GM08714 (cell line): ENCODE data around the gene PIBF1.
A peak's percentile ranks its signal among the peaks of the same experiment; 100 is the strongest.

Source experiments
- H3K4me3 ChIP-seq: fragments of 200-500 bp; sonication (Bioruptor generic); 2 replicates; pipeline ENCODE4 v1.5.1; 2014; ENCODE audit warnings: mild to moderate bottlenecking, low read length, inconsistent platforms
- ZNF274 ChIP-seq: IDR thresholded peaks from 2 replicates; pipeline ENCODE4 v1.6.1; 2012; ENCODE audit warnings: mild to moderate bottlenecking, low read depth, low read length

The PIBF1 gene

GRCh38 chr13:73054712-73055111, 272.8 kb downstream of the PIBF1 start:
- no peak overlapping the region for H3K4me3 ChIP-seq
- TF ChIP-seq ZNF274 = no peak

GRCh38 chr13:73055813-73056564, 274.1 kb downstream of the PIBF1 start:
- no peak overlapping the region for H3K4me3 ChIP-seq
- TF ChIP-seq ZNF274 = no peak

- no peak overlapping the region for H3K4me3 ChIP-seq
- TF ChIP-seq ZNF274 = no peak
Measured at GRCh38 chr13:73056565-73056962, 274.6 kb downstream of the PIBF1 start.

GRCh38 chr13:73057284-73058063, 275.5 kb downstream of the PIBF1 start:
- TF ChIP-seq ZNF274 = no peak
- H3K4me3 ChIP-seq = no peak overlapping the region

GRCh38 chr13:73058064-73058313, 276.1 kb downstream of the PIBF1 start:
- TF ChIP-seq ZNF274 = no peak
- H3K4me3 ChIP-seq = no peak overlapping the region

- no peak for TF ChIP-seq ZNF274
- H3K4me3 ChIP-seq = peak overlapping the region; percentile 47; the same call in 1 of the 2 replicates
Measured at GRCh38 chr13:73058432-73058735, 276.5 kb downstream of the PIBF1 start.

GRCh38 chr13:73058736-73059459, 277.0 kb downstream of the PIBF1 start, which contains the start of gene KLF5:
KLF5 (plus strand) TSS chr13:73059005; CDS start chr13:73059328, 323 bp downstream.
- TF ChIP-seq ZNF274 = no peak
- H3K4me3 ChIP-seq = peak within 1 kb of the TSS; percentile 83

GRCh38 chr13:73059460-73060250, 277.7 kb downstream of the PIBF1 start:
- TF ChIP-seq ZNF274 = no peak
- H3K4me3 ChIP-seq = peak overlapping the region; percentile 83

- no peak for TF ChIP-seq ZNF274
Measured at GRCh38 chr13:73060251-73061160, 278.6 kb downstream of the PIBF1 start.

GRCh38 chr13:73061473-73061872, 279.5 kb downstream of the PIBF1 start:
- no peak overlapping the region for H3K4me3 ChIP-seq
- TF ChIP-seq ZNF274 = no peak

More at GRCh38 chr13:73060251-73061160, 278.6 kb downstream of the PIBF1 start:
- H3K4me3 ChIP-seq = peak overlapping the region; percentile 83

GRCh38 chr13:73061876-73062275, 279.9 kb downstream of the PIBF1 start:
- H3K4me3 ChIP-seq = no peak overlapping the region
- no peak for TF ChIP-seq ZNF274

- no peak overlapping the region for H3K4me3 ChIP-seq
- TF ChIP-seq ZNF274 = no peak
Measured at GRCh38 chr13:73062468-73062867, 280.5 kb downstream of the PIBF1 start.

- no peak overlapping the region for H3K4me3 ChIP-seq
- no peak for TF ChIP-seq ZNF274
Measured at GRCh38 chr13:73063166-73063565, 281.2 kb downstream of the PIBF1 start.

GRCh38 chr13:73065036-73065435, 283.1 kb downstream of the PIBF1 start:
- no peak overlapping the region for H3K4me3 ChIP-seq
- TF ChIP-seq ZNF274 = no peak
